Muscle layer of duodenum (tissue), 2 donors: Measurements from ENCODE around the gene GDE1.

Experiments used
- H3K27ac ChIP-seq: one replicate; pipeline ENCODE4 v1.7.0; 2013; ENCODE audit warnings: mild to moderate bottlenecking, low read length
- H3K27me3 ChIP-seq: one replicate; pipeline ENCODE4 v1.7.0; 2013; ENCODE audit warnings: low read depth, mild to moderate bottlenecking, control low read depth, low read length
- H3K36me3 ChIP-seq, 2 donors: one replicate each; pipeline ENCODE4 v1.7.0; 2013; ENCODE audit warnings: low read length in 2 of 2, control low read depth in 1 of 2, mild to moderate bottlenecking in 1 of 2; ENCODE audit not compliant: insufficient read depth in 2 of 2, control insufficient read depth in 1 of 2
- H3K4me1 ChIP-seq, 2 donors: one replicate each; pipeline ENCODE4 v1.7.0; 2013; ENCODE audit warnings: low read length in 2 of 2, mild to moderate bottlenecking in 2 of 2, control low read depth in 1 of 2, moderate library complexity in 1 of 2; ENCODE audit not compliant: insufficient read depth in 2 of 2, control insufficient read depth in 1 of 2
- H3K4me3 ChIP-seq, 2 donors: one replicate each; pipeline ENCODE4 v1.7.0; 2013; ENCODE audit warnings: low read length in 2 of 2, low read depth in 1 of 2, mild to moderate bottlenecking in 1 of 2
- H3K9me3 ChIP-seq, 2 donors: one replicate each; pipeline ENCODE4 v1.7.0; 2013; ENCODE audit warnings: low read length in 2 of 2, control low read depth in 1 of 2, mild to moderate bottlenecking in 1 of 2; ENCODE audit not compliant: control insufficient read depth in 1 of 2
- donor health status: healthy.

Gene GDE1

GRCh38 chr16:19484096-19484495 is 37.8 kb downstream of the GDE1 start:
- Histone ChIP-seq H3K36me3 (peaks cover 0 to under 1% of the 10 kb centered on the region in 2 donors), H3K9me3 (no peaks in the 10 kb centered on the region), H3K27ac (no peak overlapping the region), H3K27me3 (no peaks in the 10 kb centered on the region), H3K4me3 (no peak overlapping the region), H3K4me1 (no peaks in the 10 kb centered on the region)

GRCh38 chr16:19482291-19482690 is 39.6 kb downstream of the GDE1 start:
- no peak overlapping the region for H3K4me3 ChIP-seq
- H3K27me3 ChIP-seq: no peaks in the 10 kb centered on the region
- no peak overlapping the region for H3K27ac ChIP-seq
- no peaks in the 10 kb centered on the region for H3K9me3 ChIP-seq
- no peaks in the 10 kb centered on the region for H3K4me1 ChIP-seq
- peaks cover 0 to 6% of the 10 kb centered on the region in 2 donors for H3K36me3 ChIP-seq

GRCh38 chr16:19481769-19482168 is 40.1 kb downstream of the GDE1 start:
- Histone ChIP-seq H3K36me3 (peaks cover 0 to 6% of the 10 kb centered on the region in 2 donors), H3K27me3 (no peaks in the 10 kb centered on the region), H3K4me3 (no peak overlapping the region), H3K4me1 (no peaks in the 10 kb centered on the region), H3K9me3 (no peaks in the 10 kb centered on the region), H3K27ac (no peak overlapping the region)

GRCh38 chr16:19481296-19481695 is 40.6 kb downstream of the GDE1 start:
- Histone ChIP-seq H3K4me1 (no peaks in the 10 kb centered on the region), H3K27me3 (no peaks in the 10 kb centered on the region), H3K27ac (no peak overlapping the region), H3K9me3 (no peaks in the 10 kb centered on the region), H3K36me3 (peaks cover 0 to 6% of the 10 kb centered on the region in 2 donors), H3K4me3 (no peak overlapping the region)

- Histone ChIP-seq H3K36me3 (peaks cover 0 to 6% of the 10 kb centered on the region in 2 donors), H3K27ac (no peak overlapping the region), H3K27me3 (no peaks in the 10 kb centered on the region), H3K4me1 (no peaks in the 10 kb centered on the region), H3K9me3 (no peaks in the 10 kb centered on the region), H3K4me3 (no peak overlapping the region)
Measured at GRCh38 chr16:19479302-19479721, 42.6 kb downstream of the GDE1 start.

- no peaks in the 10 kb centered on the region for H3K9me3 ChIP-seq
- no peaks in the 10 kb centered on the region for H3K27me3 ChIP-seq
- peaks cover 0 to 6% of the 10 kb centered on the region in 2 donors for H3K36me3 ChIP-seq
- no peak overlapping the region for H3K4me3 ChIP-seq
- no peaks in the 10 kb centered on the region for H3K4me1 ChIP-seq
- H3K27ac ChIP-seq: no peak overlapping the region
Measured at GRCh38 chr16:19478505-19478904, 43.4 kb downstream of the GDE1 start.

- no peak overlapping the region for H3K4me3 ChIP-seq
- peaks cover 0 to 9% of the 10 kb centered on the region in 2 donors for H3K36me3 ChIP-seq
- no peaks in the 10 kb centered on the region for H3K27me3 ChIP-seq
- no peak overlapping the region for H3K27ac ChIP-seq
- H3K4me1 ChIP-seq: no peaks in the 10 kb centered on the region
- no peaks in the 10 kb centered on the region for H3K9me3 ChIP-seq
Measured at GRCh38 chr16:19474617-19475016, 47.3 kb downstream of the GDE1 start.

- no peak overlapping the region for H3K4me3 ChIP-seq
- H3K36me3 ChIP-seq: peaks cover 0 to 3% of the 10 kb centered on the region in 2 donors
- no peaks in the 10 kb centered on the region for H3K4me1 ChIP-seq
- no peak overlapping the region for H3K27ac ChIP-seq
- no peaks in the 10 kb centered on the region for H3K27me3 ChIP-seq
- peaks cover 0 to 7% of the 10 kb centered on the region in 2 donors for H3K9me3 ChIP-seq
Measured at GRCh38 chr16:19472482-19472881, 49.4 kb downstream of the GDE1 start.

- peaks cover 0 to 7% of the 10 kb centered on the region in 2 donors for H3K9me3 ChIP-seq
- H3K4me3 ChIP-seq: no peak overlapping the region
Measured at GRCh38 chr16:19468300-19468699, 53.6 kb downstream of the GDE1 start.

GRCh38 chr16:19463468-19464315 is 58.2 kb downstream of the GDE1 start:
- no peak overlapping the region for H3K27ac ChIP-seq

More at GRCh38 chr16:19468300-19468699, 53.6 kb downstream of the GDE1 start:
- Histone ChIP-seq H3K27me3 (no peaks in the 10 kb centered on the region), H3K27ac (no peak overlapping the region), H3K4me1 (no peaks in the 10 kb centered on the region), H3K36me3 (peaks cover 0 to 3% of the 10 kb centered on the region in 2 donors)

GRCh38 chr16:19460397-19460796 is 61.5 kb downstream of the GDE1 start:
- no peaks in the 10 kb centered on the region for H3K27me3 ChIP-seq
- no peaks in the 10 kb centered on the region for H3K4me1 ChIP-seq
- no peak overlapping the region for H3K4me3 ChIP-seq
- no peaks in the 10 kb centered on the region for H3K36me3 ChIP-seq
- H3K9me3 ChIP-seq: no peaks in the 10 kb centered on the region
- H3K27ac ChIP-seq: no peak overlapping the region

More at GRCh38 chr16:19463468-19464315, 58.2 kb downstream of the GDE1 start:
- Histone ChIP-seq H3K36me3 (no peaks in the 10 kb centered on the region), H3K4me1 (no peaks in the 10 kb centered on the region), H3K27me3 (no peaks in the 10 kb centered on the region), H3K4me3 (no peak overlapping the region), H3K9me3 (peaks cover 0 to 5% of the 10 kb centered on the region in 2 donors)
